Suppressor macrophage treated with lipopolysaccharide for 1 hour (primary cell): ENCODE results near the gene ZNF436.
"Not testable (repeated sequence)": the region's sequence is repeated elsewhere in the genome, so short reads cannot be mapped to it uniquely, and the experiment has no call there.

Experiments
- DNase-seq, 3 donors: peaks; one replicate each; pipeline ENCODE4 v3.0.0-alpha.2; 2020 to 2022

ZNF436 gene

GRCh38 chr1:23366598-23366997 is 3.0 kb downstream of the ZNF436 start:
- no peak for DNase-seq

DNA sequence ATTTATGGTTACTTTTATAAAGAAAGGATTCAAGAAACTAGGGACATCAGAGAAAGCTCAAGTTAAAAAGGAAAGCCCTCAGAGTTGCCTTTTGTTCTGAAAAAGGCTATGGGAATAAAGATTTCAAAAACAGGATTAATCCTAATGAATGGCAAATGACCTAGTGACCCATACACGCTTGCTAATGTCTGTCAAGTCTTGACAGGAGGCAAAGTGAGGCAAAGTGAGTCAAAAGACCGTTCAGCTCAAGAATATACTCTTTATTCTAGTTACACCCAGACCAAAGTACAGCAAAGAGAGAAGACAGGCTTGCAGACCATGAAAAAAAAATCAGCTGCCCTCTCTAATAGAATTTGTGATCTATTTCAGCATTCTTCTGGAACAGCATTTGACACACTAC is 3.5 kb downstream of the ZNF436 start:
- DNase-seq: no peak

- DNase-seq: no peak
Observed at GRCh38 chr1:23362218-23362713, 7.4 kb downstream of the ZNF436 start.

- DNase-seq: no peak
Observed at GRCh38 chr1:23358310-23358875, 11.2 kb downstream of the ZNF436 start.

- DNase-seq: no peak
Observed at GRCh38 chr1:23357138-23357908, 12.3 kb downstream of the ZNF436 start.

- DNase-seq: no peak
Observed at GRCh38 chr1:23356471-23357137, 13.0 kb downstream of the ZNF436 start.

DNA sequence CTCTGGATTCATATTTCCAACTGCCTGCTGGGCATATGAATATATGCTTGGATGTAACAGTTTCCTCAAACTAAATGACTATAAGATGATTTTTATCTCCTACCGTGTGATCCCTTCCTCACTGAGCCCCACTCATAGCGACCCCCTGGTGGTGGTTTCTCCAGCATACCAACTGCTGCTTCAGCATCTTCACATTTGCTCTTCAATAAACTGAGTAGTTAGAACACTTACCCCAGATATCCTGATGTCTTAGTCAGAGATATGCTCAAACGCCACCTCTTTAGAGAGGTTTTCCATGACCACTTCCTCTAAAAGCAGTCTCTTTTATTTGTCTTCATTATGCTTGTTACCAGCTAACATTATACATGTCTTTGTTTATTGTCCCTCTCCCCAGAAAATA is 15.4 kb downstream of the ZNF436 start:
- DNase-seq: no peak

GRCh38 chr1:23352096-23352695 is 17.4 kb downstream of the ZNF436 start:
- DNase-seq: no peak

GRCh38 chr1:23345920-23346319 is 23.7 kb downstream of the ZNF436 start:
- no peak for DNase-seq

GRCh38 chr1:23344987-23345472 is 24.6 kb downstream of the ZNF436 start:
- DNase-seq: no peak

DNA sequence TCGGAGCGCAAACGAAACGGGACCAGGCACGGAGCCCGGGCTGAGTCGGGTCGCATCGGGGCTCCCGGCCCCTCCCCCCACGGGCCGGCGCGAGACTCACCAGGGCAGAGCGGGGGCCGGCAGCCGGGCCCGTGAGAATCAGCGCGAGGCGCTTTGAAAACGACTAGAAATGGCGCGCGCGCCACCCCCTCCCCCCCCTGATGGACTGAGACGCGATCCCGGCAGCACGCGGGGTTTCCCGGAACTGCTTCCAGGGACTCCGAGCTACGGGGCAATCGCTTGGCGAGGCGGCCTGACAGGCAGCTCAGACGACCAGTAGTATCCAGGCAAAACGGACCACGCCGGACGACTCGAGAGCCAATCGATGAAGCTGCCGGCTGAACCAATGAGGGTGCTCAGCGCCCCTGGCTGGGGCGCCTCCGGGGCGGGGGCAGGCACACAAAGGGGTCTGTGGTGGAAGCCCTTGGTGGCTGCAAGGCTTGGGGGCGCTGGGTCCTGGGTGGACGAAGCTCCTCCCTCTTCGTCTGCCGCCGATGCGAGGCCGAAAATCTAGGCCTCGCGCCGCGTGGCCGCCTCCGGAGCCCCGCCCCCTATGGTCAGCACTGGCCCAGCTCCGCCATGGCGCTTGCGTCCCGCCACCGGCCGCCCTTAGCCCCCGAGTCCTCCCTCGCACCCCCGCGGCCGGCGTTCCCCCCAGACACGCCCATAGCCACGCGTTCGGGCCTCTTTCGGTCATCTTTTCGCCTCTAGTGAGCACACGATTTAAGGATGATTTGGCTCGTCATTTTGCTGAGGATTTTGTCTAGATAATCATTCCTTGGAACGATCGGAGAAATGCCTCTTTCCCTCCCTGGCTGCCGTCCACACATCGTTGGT is 25.3 kb downstream of the ZNF436 start, which contains the start of gene HNRNPR:
Gene HNRNPR, minus strand, starts transcription at position 174 of the 876 bp plus-strand sequence. CDS start 3,276 bp downstream, outside the sequence.
- DNase-seq: peak; percentile 100

DNA sequence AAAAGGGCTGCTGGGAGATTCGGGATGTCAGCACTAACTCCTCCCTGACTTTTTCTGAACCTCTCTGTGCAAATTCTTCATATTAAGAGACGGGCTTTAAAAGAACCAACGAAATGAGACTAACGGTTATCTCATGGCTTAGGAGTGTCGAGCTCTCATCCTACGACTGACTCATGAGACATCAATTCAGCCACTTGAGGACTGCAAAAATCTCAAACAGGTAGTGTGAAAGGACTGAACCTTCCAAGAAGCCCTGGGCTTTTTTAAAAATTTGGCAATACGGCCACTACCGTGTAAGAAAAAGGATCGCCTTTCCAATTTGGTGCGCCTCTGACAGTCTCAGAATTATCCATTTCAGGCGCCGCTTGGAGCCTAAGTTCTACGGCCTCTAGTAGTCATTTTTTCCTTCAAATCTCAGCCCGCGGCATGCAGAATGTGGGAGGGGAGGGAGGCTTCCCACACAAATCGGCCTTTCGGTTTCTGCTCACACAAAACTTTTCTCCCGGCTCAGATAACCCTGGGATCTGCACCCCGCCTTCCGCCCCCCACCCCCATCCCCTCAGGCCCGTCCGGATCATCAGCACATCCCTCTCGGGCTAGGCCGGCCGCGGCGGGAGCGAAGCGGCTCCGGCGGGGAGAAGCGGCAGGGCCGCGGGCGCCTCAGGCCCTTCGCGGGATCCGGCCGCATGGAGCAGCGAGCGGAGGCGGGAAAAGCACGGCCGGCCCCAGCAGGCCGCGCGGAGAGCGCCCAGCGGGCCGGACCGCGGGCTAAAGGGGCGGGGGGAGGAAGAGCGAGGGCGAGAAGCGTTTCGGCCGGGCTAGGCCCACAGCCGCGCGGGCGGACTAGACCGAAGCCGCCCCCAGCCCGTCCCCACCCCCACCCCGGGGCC is 26.2 kb downstream of the ZNF436 start:
- peak; percentile 69 to 84 (median 72) for DNase-seq

DNA sequence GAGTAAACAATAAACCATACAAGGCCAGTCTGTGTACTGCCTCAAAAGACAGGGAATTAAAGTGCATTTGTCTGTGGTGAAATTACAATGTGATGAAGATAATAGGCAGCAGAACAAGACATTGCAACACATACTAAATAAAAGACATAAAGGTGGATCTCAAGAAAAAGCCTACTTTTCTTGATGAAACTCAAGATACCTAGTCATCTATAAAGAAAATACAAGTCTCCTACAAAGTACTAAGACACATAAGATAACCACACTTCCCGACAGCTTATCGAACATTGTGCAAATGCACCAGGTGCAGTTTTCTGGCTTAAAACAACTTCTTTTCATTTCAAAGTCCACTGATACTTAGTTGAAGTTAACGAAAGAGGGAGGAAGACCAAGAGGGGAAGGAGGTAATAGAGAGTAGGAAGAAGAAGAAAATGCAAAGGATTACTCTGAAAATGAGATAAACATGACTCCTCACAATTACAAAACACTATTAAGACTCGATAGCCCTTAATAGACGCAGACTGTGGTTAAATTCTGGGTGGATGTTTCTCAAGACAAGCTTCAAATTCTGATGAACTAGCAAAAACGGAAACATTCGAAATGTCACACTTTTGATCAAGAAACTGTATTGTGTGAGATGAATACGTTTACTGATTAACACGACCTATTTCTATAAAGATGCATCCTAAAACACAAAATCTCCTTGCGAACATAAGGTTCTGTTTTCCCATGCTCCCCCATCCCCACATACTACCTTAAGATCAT is 27.5 kb downstream of the ZNF436 start:
- no peak for DNase-seq

DNA sequence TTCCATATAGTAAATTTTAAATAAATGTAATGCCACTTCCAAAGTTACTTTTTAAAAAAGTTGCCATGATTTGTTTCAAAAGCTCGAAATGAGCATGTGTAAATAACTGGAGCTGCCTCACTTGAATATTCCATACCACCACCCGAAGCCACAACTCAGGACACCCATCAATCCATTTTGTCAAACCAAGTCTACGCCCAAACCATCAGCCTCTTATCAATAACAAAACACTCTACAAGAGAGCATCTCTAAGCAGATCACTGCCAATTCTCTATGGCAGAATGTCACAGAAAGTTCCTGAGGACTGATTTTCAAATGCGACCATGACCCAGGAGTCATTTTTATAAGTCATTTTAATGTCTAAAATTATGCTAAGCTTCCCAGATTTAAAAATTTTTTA is 30.0 kb downstream of the ZNF436 start:
- DNase-seq: no peak

GRCh38 chr1:23337869-23338268 is 31.8 kb downstream of the ZNF436 start:
- DNase-seq: no peak

DNA sequence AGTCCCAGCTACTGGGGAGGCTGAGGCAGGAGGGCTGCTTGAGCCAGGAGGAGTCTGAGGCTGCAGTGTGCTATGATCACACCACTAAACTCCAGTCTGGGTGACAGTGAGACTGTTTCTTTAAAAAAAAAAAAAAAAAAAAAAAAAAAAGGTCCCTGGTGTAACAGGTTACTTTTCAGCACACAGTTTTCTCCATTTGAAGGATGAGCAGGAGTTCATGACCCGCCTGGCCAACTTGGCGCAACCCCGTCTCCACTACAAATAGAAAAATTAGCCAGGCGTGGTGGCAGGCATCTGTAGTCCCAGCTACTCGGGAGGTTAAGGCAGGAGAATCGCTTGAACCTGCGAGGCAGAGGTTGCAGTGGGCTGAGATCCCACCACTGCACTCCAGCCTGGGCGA is 37.9 kb downstream of the ZNF436 start:
- no peak for DNase-seq

GRCh38 chr1:23330846-23331245 is 38.8 kb downstream of the ZNF436 start:
- DNase-seq: no peak

GRCh38 chr1:23325393-23325792 is 44.2 kb downstream of the ZNF436 start:
- DNase-seq: no peak

- no peak for DNase-seq
Observed at GRCh38 chr1:23322770-23323169, 46.9 kb downstream of the ZNF436 start.

- DNase-seq: not testable (repeated sequence)
Observed at GRCh38 chr1:23310280-23310679, 59.4 kb downstream of the ZNF436 start.
